ENCODE results near the gene MAPK10. TPM values are rescaled to one million over a fixed set of nuclear protein-coding genes. Genes with fewer than 3 reads are reported as not detected.
A peak's percentile ranks its signal among the peaks of the same experiment; 100 is the strongest.

The MAPK10 gene
- total and polyA plus RNA-seq, 10 of the 15 experiments (the other 5 are each of a cell fraction or from before 2014, with no cell fraction given) = 1.1 to 4.2 (median 2.4) TPM

GRCh38 chr4:86302830-86303229 is 57.0 kb downstream of the MAPK10 start (continued):
- TF ChIP-seq SKIL (IDR thresholded peaks at IDR 0.05; ENCODE audit: low read depth, poor library complexity, severe bottlenecking) = no peak

- BruUV-seq (replicated peaks) = no TSS peak
- DNase-seq (ENCODE audit: low read depth, low spot score) (no peak), ATAC-seq (peak; percentile 76), FAIRE-seq (no peak)
- no peak overlapping the region for H3K27ac ChIP-seq (ENCODE audit: control insufficient read depth, insufficient read depth)
- no peak overlapping the region for H3K9ac ChIP-seq (ENCODE audit: control insufficient read depth, insufficient read depth, low read length)
- ChIA-PET SMC1A (ENCODE audit: uncharacterized antibody, unreplicated experiment) (interaction anchor here (1.4 kb wide), 1 partner anchor 9 kb away, joined by 4 read pairs; no protein-coding TSS in a partner anchor), RAD21 (ENCODE audit: unreplicated experiment) (interaction anchor here (1.4 kb wide), 1 partner anchor 196 kb away, joined by 3 read pairs; no protein-coding TSS in a partner anchor), POLR2A (interaction anchor here (0.8 kb wide), 1 partner anchor 46 kb away, joined by 3 read pairs; no protein-coding TSS in a partner anchor), CTCF (no interaction called here)
- H3K79me2 ChIP-seq (ENCODE audit: control insufficient read depth, insufficient read depth, low read length) = no peaks in the 10 kb centered on the region
- intact Hi-C loops (cut with micrococcal nuclease; ENCODE audit: unreplicated experiment) (no loop called here), in situ Hi-C loops (cut with MboI) (no loop called here)
- WGBS (ENCODE audit: insufficient coverage, insufficient replicate concordance, low lambda C conversion rate, missing lambda C conversion rate) = 1% methylated on average over 4 of the region's 4 CpGs
- TF ChIP-seq RFX5 (IDR thresholded peaks at IDR 0.05; ENCODE audit: low read depth, low read length) (0 out of 2 replicates have a peak, but pooled peaks have one; percentile 52), ASH2L (IDR thresholded peaks at IDR 0.05; ENCODE audit: borderline replicate concordance, low read depth) (no peak), BMI1 (IDR thresholded peaks at IDR 0.05; ENCODE audit: borderline replicate concordance) (peak; percentile 90)
- H3K27me3 ChIP-seq (replicated peaks in 1 of 2; ENCODE audit: control insufficient read depth in 2 of 2, insufficient read depth in 2 of 2, low read length in 1 of 2) = no peaks in the 10 kb centered on the region
- H4K20me1 ChIP-seq (ENCODE audit: control insufficient read depth, insufficient read depth) = no peaks in the 10 kb centered on the region
- H3K4me2 ChIP-seq (ENCODE audit: control insufficient read depth, insufficient read depth) = no peak overlapping the region
- H3K4me1 ChIP-seq (ENCODE audit: control insufficient read depth, insufficient read depth, low read length) = no peaks in the 10 kb centered on the region
- H3K36me3 ChIP-seq (ENCODE audit: control insufficient read depth in 2 of 2, insufficient read depth in 2 of 2, low read length in 1 of 2) = no peaks in the 10 kb centered on the region
- H2AFZ ChIP-seq (ENCODE audit: control insufficient read depth, low read depth, low read length) = no peak overlapping the region
- H3K9me3 ChIP-seq (replicated peaks; ENCODE audit: control insufficient read depth, insufficient read depth, low read length) = no peaks in the 10 kb centered on the region
- no peak overlapping the region for H3K4me3 ChIP-seq
Observed at GRCh38 chr4:86302251-86302650, 57.6 kb downstream of the MAPK10 start.

Data from GM12878 (cell line).